Stimulated activated naive CD8-positive, alpha-beta T cell treated with anti-CD3 and anti-CD28 coated beads, Interleukin-15, Interleukin-2, amounts not matched to agents 100 ng/mL and 50 ng/mL, for 24 hours (primary cell): ENCODE results near the gene SLC48A1.

Source experiments
- H3K27ac Mint-ChIP-seq: one replicate; pipeline ENCODE4 v1.8.0; 2021; ENCODE audit warnings: mild to moderate bottlenecking, mixed read lengths
- H3K27me3 Mint-ChIP-seq: one replicate; pipeline ENCODE4 v1.8.0; 2021; ENCODE audit warnings: mixed read lengths
- H3K36me3 Mint-ChIP-seq: one replicate; pipeline ENCODE4 v1.8.0; 2021; ENCODE audit warnings: low read depth, mixed read lengths
- H3K4me1 Mint-ChIP-seq: one replicate; pipeline ENCODE4 v1.8.0; 2021; ENCODE audit warnings: low read depth, mixed read lengths
- H3K4me3 Mint-ChIP-seq: one replicate; pipeline ENCODE4 v1.8.0; 2021; ENCODE audit warnings: mild to moderate bottlenecking, mixed read lengths
- H3K9me3 Mint-ChIP-seq: one replicate; pipeline ENCODE4 v1.8.0; 2021; ENCODE audit warnings: mixed read lengths

Gene SLC48A1

GRCh38 chr12:47739979-47740378 is 33.1 kb upstream of the SLC48A1 start:
- Mint-ChIP-seq H3K27me3 (no peaks in the 10 kb centered on the region), H3K4me3 (no peak overlapping the region), H3K27ac (no peak overlapping the region), H3K4me1 (peaks cover 28% of the 10 kb centered on the region), H3K9me3 (no peaks in the 10 kb centered on the region), H3K36me3 (no peaks in the 10 kb centered on the region)

DNA sequence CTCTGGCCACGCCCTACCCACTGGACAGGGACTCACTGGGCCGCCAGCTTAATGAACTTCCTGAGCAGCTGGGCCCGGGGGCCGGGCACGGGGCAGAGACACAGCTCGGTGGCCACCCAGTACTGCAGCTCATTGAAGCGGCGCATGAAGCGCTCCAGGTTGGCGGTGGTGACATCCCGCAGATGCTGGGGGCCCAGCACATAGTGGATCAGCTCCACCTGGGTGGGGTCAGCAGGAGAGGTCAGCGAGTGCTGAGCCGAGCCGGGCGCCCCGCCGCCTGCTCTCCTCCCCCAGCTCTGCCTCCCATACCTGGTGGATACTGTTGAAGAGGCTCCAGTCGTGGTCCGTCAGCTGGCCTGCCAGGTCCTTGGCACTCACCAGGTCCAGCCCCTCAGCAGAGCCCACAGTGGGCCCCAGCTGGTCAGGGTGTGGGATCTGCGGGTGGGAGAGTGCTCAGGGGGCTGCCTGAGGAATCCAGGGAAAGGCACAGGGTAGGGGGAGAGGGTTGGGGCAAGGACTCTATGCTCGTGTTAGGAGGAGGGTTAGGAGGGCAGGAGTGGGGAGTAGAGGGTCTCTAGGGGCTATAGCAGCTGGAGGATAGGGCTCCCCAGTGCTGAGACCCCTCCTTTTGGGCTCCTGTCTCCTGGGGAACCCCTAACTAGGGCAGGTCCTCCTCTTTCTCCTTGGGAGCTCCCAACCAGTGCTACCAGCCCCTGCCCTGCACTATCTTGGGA is 32.3 kb upstream of the SLC48A1 start:
- H3K4me3 Mint-ChIP-seq: no peak overlapping the region
- H3K36me3 Mint-ChIP-seq: no peaks in the 10 kb centered on the region
- H3K9me3 Mint-ChIP-seq: no peaks in the 10 kb centered on the region
- H3K4me1 Mint-ChIP-seq: peaks cover 28% of the 10 kb centered on the region
- no peaks in the 10 kb centered on the region for H3K27me3 Mint-ChIP-seq
- no peak overlapping the region for H3K27ac Mint-ChIP-seq

DNA sequence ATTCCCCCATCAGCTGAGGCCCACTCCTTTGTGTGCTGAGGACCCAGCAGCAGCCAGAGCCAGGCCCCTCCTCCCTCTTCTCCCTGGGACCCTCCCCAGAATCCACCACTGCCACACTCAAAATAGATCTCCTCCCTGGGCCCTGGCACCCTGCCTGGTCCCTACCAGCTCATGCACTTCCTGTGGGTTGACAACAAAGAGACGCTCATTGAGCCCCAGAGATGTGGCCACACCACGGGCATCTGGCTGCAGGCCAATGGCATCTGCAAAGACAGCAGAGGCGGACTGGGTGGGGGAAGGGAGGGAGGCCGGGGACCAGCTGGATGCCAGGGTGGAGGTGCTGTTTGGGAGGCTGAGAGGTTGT is 31.7 kb upstream of the SLC48A1 start:
- no peak overlapping the region for H3K27ac Mint-ChIP-seq
- H3K27me3 Mint-ChIP-seq: no peaks in the 10 kb centered on the region
- peaks cover 28% of the 10 kb centered on the region for H3K4me1 Mint-ChIP-seq
- H3K9me3 Mint-ChIP-seq: no peaks in the 10 kb centered on the region
- no peak overlapping the region for H3K4me3 Mint-ChIP-seq
- H3K36me3 Mint-ChIP-seq: no peaks in the 10 kb centered on the region

- Mint-ChIP-seq H3K27me3 (no peaks in the 10 kb centered on the region), H3K27ac (no peak overlapping the region), H3K9me3 (no peaks in the 10 kb centered on the region), H3K4me3 (no peak overlapping the region), H3K36me3 (no peaks in the 10 kb centered on the region), H3K4me1 (peaks cover 28% of the 10 kb centered on the region)
These were observed 30.7 kb upstream of the SLC48A1 start for GRCh38 chr12:47742253-47742825.

DNA sequence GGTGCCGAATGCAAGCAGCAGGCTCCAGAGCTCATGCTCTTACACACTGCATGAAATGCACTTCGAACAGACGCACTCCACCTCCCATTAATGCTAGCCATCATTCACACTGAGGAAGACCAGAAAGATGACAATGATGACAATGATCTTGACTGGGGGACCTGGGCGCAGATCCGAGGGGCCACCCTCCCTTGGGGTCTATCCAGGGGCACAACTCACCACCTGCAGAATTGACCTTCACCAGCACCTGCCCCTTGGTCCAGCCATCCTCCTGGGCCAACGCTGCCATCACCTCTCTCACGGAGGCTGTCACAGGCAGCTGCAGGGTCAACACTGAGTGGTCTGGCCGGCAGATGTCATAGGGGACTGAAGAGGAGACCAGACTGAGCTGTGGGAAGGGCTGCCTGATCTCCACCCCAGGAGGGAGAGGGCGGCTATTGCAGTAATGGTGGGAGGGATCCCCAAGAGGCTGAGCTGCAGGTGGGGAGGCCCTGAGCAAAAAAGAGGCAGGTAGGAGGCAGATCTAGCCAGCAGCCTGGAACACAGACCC is 29.7 kb upstream of the SLC48A1 start:
- Mint-ChIP-seq H3K9me3 (no peaks in the 10 kb centered on the region), H3K36me3 (no peaks in the 10 kb centered on the region), H3K4me3 (no peak overlapping the region), H3K4me1 (peaks cover 28% of the 10 kb centered on the region), H3K27me3 (no peaks in the 10 kb centered on the region), H3K27ac (no peak overlapping the region)

DNA sequence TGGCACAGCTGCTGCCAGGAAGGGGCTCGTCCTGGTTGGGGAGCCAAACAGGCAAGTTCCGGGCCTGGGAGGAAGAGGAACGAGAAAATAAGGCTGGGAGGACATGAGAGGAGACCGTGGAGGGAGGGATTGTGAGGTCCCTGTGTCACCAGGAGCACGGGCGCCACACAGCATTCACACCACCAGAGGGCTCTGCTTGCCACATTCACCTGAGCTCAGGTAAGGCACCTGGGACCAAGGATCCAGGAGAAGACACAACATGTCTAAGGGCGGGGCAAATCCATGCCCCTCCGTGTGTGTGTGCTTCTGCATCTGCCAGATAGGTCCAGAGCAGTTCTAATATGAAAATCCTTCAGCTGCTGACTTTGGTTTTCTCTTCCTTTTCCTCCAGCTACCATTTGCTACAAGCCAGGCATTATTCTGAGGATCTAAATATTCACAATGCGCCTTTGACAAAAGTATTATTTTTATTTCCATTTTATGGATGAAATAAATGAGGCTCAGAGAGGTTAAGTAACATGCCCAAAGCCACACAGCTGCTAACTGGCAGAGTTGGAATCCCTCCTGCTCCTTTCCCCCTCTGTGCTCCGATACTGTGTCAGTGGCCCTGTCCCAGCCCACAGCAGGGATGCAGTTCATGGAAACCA is 28.9 kb upstream of the SLC48A1 start:
- H3K36me3 Mint-ChIP-seq: no peaks in the 10 kb centered on the region
- H3K4me1 Mint-ChIP-seq: peaks cover 28% of the 10 kb centered on the region
- no peak overlapping the region for H3K4me3 Mint-ChIP-seq
- no peaks in the 10 kb centered on the region for H3K9me3 Mint-ChIP-seq
- no peak overlapping the region for H3K27ac Mint-ChIP-seq
- H3K27me3 Mint-ChIP-seq: no peaks in the 10 kb centered on the region

GRCh38 chr12:47744778-47745436 is 28.1 kb upstream of the SLC48A1 start:
- Mint-ChIP-seq H3K27me3 (no peaks in the 10 kb centered on the region), H3K27ac (no peak overlapping the region), H3K4me3 (no peak overlapping the region), H3K9me3 (no peaks in the 10 kb centered on the region), H3K36me3 (no peaks in the 10 kb centered on the region), H3K4me1 (peaks cover 23% of the 10 kb centered on the region)

- no peak overlapping the region for H3K4me3 Mint-ChIP-seq
- H3K36me3 Mint-ChIP-seq: no peaks in the 10 kb centered on the region
- H3K27ac Mint-ChIP-seq: no peak overlapping the region
- H3K9me3 Mint-ChIP-seq: no peaks in the 10 kb centered on the region
- peaks cover 18% of the 10 kb centered on the region for H3K4me1 Mint-ChIP-seq
- no peaks in the 10 kb centered on the region for H3K27me3 Mint-ChIP-seq
These were observed 27.5 kb upstream of the SLC48A1 start for GRCh38 chr12:47745485-47746041.

- H3K4me3 Mint-ChIP-seq: no peak overlapping the region
- H3K4me1 Mint-ChIP-seq: peaks cover 14% of the 10 kb centered on the region
These were observed 27.0 kb upstream of the SLC48A1 start for GRCh38 chr12:47746073-47746472.

GRCh38 chr12:47746523-47746922 is 26.5 kb upstream of the SLC48A1 start:
- Mint-ChIP-seq H3K4me3 (no peak overlapping the region), H3K4me1 (peaks cover 10% of the 10 kb centered on the region), H3K27ac (no peak overlapping the region), H3K9me3 (no peaks in the 10 kb centered on the region), H3K36me3 (no peaks in the 10 kb centered on the region), H3K27me3 (no peaks in the 10 kb centered on the region)

More at GRCh38 chr12:47746073-47746472, 27.0 kb upstream of the SLC48A1 start:
- no peak overlapping the region for H3K27ac Mint-ChIP-seq
- H3K9me3 Mint-ChIP-seq: no peaks in the 10 kb centered on the region
- no peaks in the 10 kb centered on the region for H3K36me3 Mint-ChIP-seq
- H3K27me3 Mint-ChIP-seq: no peaks in the 10 kb centered on the region

- Mint-ChIP-seq H3K4me1 (peaks cover 4% of the 10 kb centered on the region), H3K9me3 (no peaks in the 10 kb centered on the region), H3K27ac (no peak overlapping the region), H3K36me3 (no peaks in the 10 kb centered on the region), H3K4me3 (no peak overlapping the region), H3K27me3 (no peaks in the 10 kb centered on the region)
These were observed 25.9 kb upstream of the SLC48A1 start for GRCh38 chr12:47747126-47747525.

GRCh38 chr12:47747596-47748506 is 25.2 kb upstream of the SLC48A1 start:
- Mint-ChIP-seq H3K9me3 (no peaks in the 10 kb centered on the region), H3K27me3 (no peaks in the 10 kb centered on the region), H3K36me3 (no peaks in the 10 kb centered on the region), H3K4me3 (no peak overlapping the region), H3K4me1 (no peaks in the 10 kb centered on the region), H3K27ac (no peak overlapping the region)

- Mint-ChIP-seq H3K4me1 (peaks cover 3% of the 10 kb centered on the region), H3K27ac (no peak overlapping the region), H3K4me3 (no peak overlapping the region), H3K36me3 (no peaks in the 10 kb centered on the region), H3K27me3 (no peaks in the 10 kb centered on the region), H3K9me3 (no peaks in the 10 kb centered on the region)
These were observed 24.6 kb upstream of the SLC48A1 start for GRCh38 chr12:47748507-47748828.

DNA sequence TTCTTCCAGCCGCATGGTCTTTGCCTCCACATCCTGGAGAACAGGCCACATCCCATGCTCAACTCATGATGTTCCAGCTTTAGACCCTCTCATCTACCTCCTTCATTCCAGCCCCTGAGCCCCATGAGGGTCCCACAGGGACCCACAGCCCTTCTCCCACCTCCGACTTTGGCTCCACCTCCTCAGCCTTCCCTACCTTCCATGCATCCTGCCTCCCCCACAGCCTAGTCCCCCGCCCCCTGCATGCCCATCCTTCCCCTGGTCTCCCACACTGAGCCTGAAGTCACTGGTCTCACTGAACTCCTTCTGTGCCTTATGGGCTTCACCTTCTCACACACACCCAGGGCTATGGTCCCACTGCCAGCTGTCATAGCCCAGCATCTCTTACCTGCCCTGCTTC is 24.1 kb upstream of the SLC48A1 start:
- no peaks in the 10 kb centered on the region for H3K27me3 Mint-ChIP-seq
- H3K4me1 Mint-ChIP-seq: peaks cover 3% of the 10 kb centered on the region
- no peak overlapping the region for H3K27ac Mint-ChIP-seq
- no peaks in the 10 kb centered on the region for H3K9me3 Mint-ChIP-seq
- no peak overlapping the region for H3K4me3 Mint-ChIP-seq
- H3K36me3 Mint-ChIP-seq: no peaks in the 10 kb centered on the region
